Endothelial cell of umbilical vein (primary cell): ENCODE results near the gene OPN1MW3. TPM values are rescaled to one million over a fixed set of nuclear protein-coding genes. Genes with fewer than 3 reads are reported as not detected.
"Not testable (repeated sequence)": the region's sequence is repeated elsewhere in the genome, so short reads cannot be mapped to it uniquely, and the experiment has no call there.

Experiments used
- BruUV-seq: library from RNA; stranded (reverse); fragments of 400-500 nt; replicated peaks from 2 replicates; lab custom pipeline; 2021; lab: Mats Ljungman, UMichigan
- CTCF ChIA-PET: fragments of 300-600, 350-600 bp; sonication (Branson Sonifier 250); formaldehyde crosslinking; loops from one replicate; lab custom pipeline; 2021; ENCODE audit warnings: antibody characterized with exemption, inconsistent platforms; lab: Charles Lee
- POLR2A ChIA-PET: fragments of 300-600, 350-600 bp; sonication (Branson Sonifier 250); formaldehyde crosslinking; loops from one replicate; lab custom pipeline; 2021; ENCODE audit warnings: antibody characterized with exemption, inconsistent platforms; lab: Charles Lee
- DNase-seq: peaks from one replicate; pipeline ENCODE4 v3.0.0-alpha.2; 2011; ENCODE audit warnings: low read depth, low spot score
- FAIRE-seq: peaks from 2 replicates; lab custom pipeline; 2011; peaks lifted over from hg19 to GRCh38; lab: Jason Lieb, UNC
- H2AFZ ChIP-seq: 2 replicates; pipeline ENCODE4 v1.6.0; 2012; ENCODE audit warnings: low read depth, low read length, control low read depth, inconsistent platforms
- H3K27ac ChIP-seq: 2 replicates; pipeline ENCODE4 v1.5.1; 2011; ENCODE audit warnings: low read depth, mild to moderate bottlenecking, control low read depth, low read length, moderate library complexity; ENCODE audit not compliant: insufficient read depth
- H3K27me3 ChIP-seq, 2 experiments: 2 replicates each; pipeline versions ENCODE4 v1.6.0 to v1.6.1; 2011; ENCODE audit warnings: low read length in 2 of 2, mixed read lengths in 1 of 2; ENCODE audit not compliant: control insufficient read depth in 2 of 2, insufficient read depth in 2 of 2
- H3K36me3 ChIP-seq, 2 experiments: 2 replicates in 1 of 2; 3 replicates in 1 of 2; pipeline ENCODE4 v1.5.1; 2011; ENCODE audit warnings: low read length in 2 of 2, mild to moderate bottlenecking in 1 of 2, moderate library complexity in 1 of 2; ENCODE audit not compliant: control insufficient read depth in 2 of 2, insufficient read depth in 2 of 2; ENCODE audit errors: extremely low read depth in 1 of 2
- H3K4me1 ChIP-seq: 3 replicates; pipeline ENCODE4 v1.5.1; 2011; ENCODE audit warnings: mild to moderate bottlenecking, low read length; ENCODE audit not compliant: control insufficient read depth, insufficient read depth; ENCODE audit errors: extremely low read depth
- H3K4me2 ChIP-seq: 2 replicates; pipeline ENCODE4 v1.6.1; 2011; ENCODE audit warnings: low read length, control low read depth, mixed read lengths; ENCODE audit not compliant: insufficient read depth
- H3K4me3 ChIP-seq, 3 experiments: fragments of 200-600 bp in 1 of 3; sonication (generic), shearing (Covaris generic) in 1 of 3; replicated peaks in 1 of 3; 2 replicates each; pipeline ENCODE4 v1.5.1; 2011 to 2016; ENCODE audit warnings: control low read depth in 3 of 3, low read length in 3 of 3, mild to moderate bottlenecking in 2 of 3, inconsistent platforms in 1 of 3, low read depth in 1 of 3, moderate library complexity in 1 of 3; ENCODE audit not compliant: insufficient read depth in 1 of 3
- H3K79me2 ChIP-seq: 2 replicates; pipeline ENCODE4 v1.6.0; 2012; ENCODE audit warnings: low read length, inconsistent platforms; ENCODE audit not compliant: control insufficient read depth, insufficient read depth
- H3K9ac ChIP-seq: replicated peaks from 2 replicates; pipeline ENCODE3; 2011; ENCODE audit warnings: low read length, control low read depth; ENCODE audit not compliant: insufficient read depth; ENCODE audit errors: extremely low read depth
- H3K9me1 ChIP-seq: replicated peaks from 3 replicates; pipeline ENCODE4 v1.6.0; 2011; ENCODE audit warnings: mild to moderate bottlenecking, low read length; ENCODE audit not compliant: control insufficient read depth, insufficient read depth; ENCODE audit errors: extremely low read depth
- H3K9me3 ChIP-seq: replicated peaks from 2 replicates; pipeline ENCODE4 v1.5.1; 2012; ENCODE audit warnings: low read length, inconsistent platforms; ENCODE audit not compliant: control insufficient read depth, insufficient read depth
- H4K20me1 ChIP-seq: replicated peaks from 2 replicates; pipeline ENCODE3; 2011; ENCODE audit warnings: mild to moderate bottlenecking, low read length; ENCODE audit not compliant: control insufficient read depth, insufficient read depth; ENCODE audit errors: extremely low read depth
- dilution Hi-C: fragments of 300-500 bp; cut with MboI; formaldehyde crosslinking; loops from one replicate; pipeline ENCODE4 v1.15.0; 2019; ENCODE audit warnings: low sequenced_read_pairs; ENCODE audit not compliant: extremely low pct_ligation_motif_present
- intact Hi-C: fragments of 100-400 bp; cut with micrococcal nuclease; formaldehyde crosslinking; loops from one replicate; pipeline ENCODE4 v1.10.0; 2022
- polyA plus RNA-seq, 4 experiments: library from polyadenylated mRNA; depleted of rRNA in 3 of 4; stranded (reverse) in 3 of 4; unstranded in 1 of 4; fragments of >200 nt; gene quantifications; 2 replicates each; pipeline versions ENCODE4 v1.2.1 to v1.2.3, GENCODE V29; 2011 to 2012; ENCODE audit warnings: missing spikeins in 1 of 4
- total RNA-seq: library from RNA; stranded (reverse); gene quantifications from 2 replicates; pipeline ENCODE4 v1.2.3, GENCODE V29; 2021

OPN1MW3 gene
- total and polyA plus RNA-seq, 2 donors (not counting 3 experiments of a cell fraction or from before 2014, with no cell fraction given), result not detected

- CTCF ChIA-PET, H3K9ac ChIP-seq, H3K4me2 ChIP-seq, H3K9me3 ChIP-seq, BruUV-seq, H3K36me3 ChIP-seq, H3K79me2 ChIP-seq, H3K9me1 ChIP-seq, dilution Hi-C loops, FAIRE-seq, DNase-seq, H3K27ac ChIP-seq, intact Hi-C loops, POLR2A ChIA-PET, H3K4me1 ChIP-seq, H3K27me3 ChIP-seq, H2AFZ ChIP-seq, H3K4me3 ChIP-seq, H4K20me1 ChIP-seq: not testable (repeated sequence)
These were observed 9.3 kb upstream of the OPN1MW3 start for GRCh38 chrX:154248076-154248475.

- DNase-seq, H3K9ac ChIP-seq, BruUV-seq, CTCF ChIA-PET, H3K9me3 ChIP-seq, H3K9me1 ChIP-seq, H3K79me2 ChIP-seq, H3K27me3 ChIP-seq, POLR2A ChIA-PET, intact Hi-C loops, H3K4me3 ChIP-seq, H3K36me3 ChIP-seq, H2AFZ ChIP-seq, H3K4me1 ChIP-seq, dilution Hi-C loops, H4K20me1 ChIP-seq, FAIRE-seq, H3K27ac ChIP-seq, H3K4me2 ChIP-seq: not testable (repeated sequence)
These were observed 1.3 kb downstream of the OPN1MW3 start for GRCh38 chrX:154258711-154259110.

GRCh38 chrX:154263072-154263471 lies 5.7 kb downstream of the OPN1MW3 start:
- H3K27ac ChIP-seq, CTCF ChIA-PET, H3K4me1 ChIP-seq, POLR2A ChIA-PET, DNase-seq, H3K4me3 ChIP-seq, H3K36me3 ChIP-seq, H3K9me1 ChIP-seq, BruUV-seq, H2AFZ ChIP-seq, intact Hi-C loops, dilution Hi-C loops, H3K9ac ChIP-seq, H3K9me3 ChIP-seq, H3K79me2 ChIP-seq, H4K20me1 ChIP-seq, H3K27me3 ChIP-seq, FAIRE-seq, H3K4me2 ChIP-seq: not testable (repeated sequence)

- BruUV-seq, result not testable (repeated sequence)
These were observed 11.9 kb downstream of the OPN1MW3 start for GRCh38 chrX:154269245-154269644.

More at GRCh38 chrX:154269245-154269644, 11.9 kb downstream of the OPN1MW3 start:
- H3K27ac ChIP-seq, POLR2A ChIA-PET, H3K9me1 ChIP-seq, H3K9me3 ChIP-seq, H3K79me2 ChIP-seq, FAIRE-seq, CTCF ChIA-PET, H2AFZ ChIP-seq, H3K9ac ChIP-seq, H3K4me2 ChIP-seq, H3K4me1 ChIP-seq, DNase-seq, intact Hi-C loops, H3K4me3 ChIP-seq, H3K27me3 ChIP-seq, dilution Hi-C loops, H4K20me1 ChIP-seq, H3K36me3 ChIP-seq: not testable (repeated sequence)
